Mucosa of rectum (tissue), 2 donors: ENCODE measurements around the gene AP2A2.

Source experiments
- H3K27ac ChIP-seq, 2 donors: one replicate each; pipeline ENCODE4 v1.7.0; 2013; ENCODE audit warnings: inconsistent platforms in 2 of 2, low read depth in 2 of 2, low read length in 2 of 2
- H3K27me3 ChIP-seq, 2 donors: one replicate each; pipeline ENCODE4 v1.7.0; 2013; ENCODE audit warnings: low read length in 2 of 2; ENCODE audit not compliant: control insufficient read depth in 2 of 2, insufficient read depth in 2 of 2
- H3K36me3 ChIP-seq, 2 donors: one replicate each; pipeline ENCODE4 v1.7.0; 2013; ENCODE audit warnings: low read length in 2 of 2; ENCODE audit not compliant: control insufficient read depth in 2 of 2, insufficient read depth in 2 of 2
- H3K4me1 ChIP-seq, 2 donors: one replicate each; pipeline ENCODE4 v1.7.0; 2013; ENCODE audit warnings: low read length in 2 of 2, mild to moderate bottlenecking in 1 of 2; ENCODE audit not compliant: control insufficient read depth in 2 of 2, insufficient read depth in 2 of 2
- H3K4me3 ChIP-seq, 2 donors: one replicate each; pipeline ENCODE4 v1.7.0; 2013; ENCODE audit warnings: low read length in 2 of 2
- H3K9ac ChIP-seq, 2 donors: one replicate each; pipeline ENCODE4 v1.7.0; 2013; ENCODE audit warnings: low read length in 2 of 2, low read depth in 1 of 2, mild to moderate bottlenecking in 1 of 2
- H3K9me3 ChIP-seq, 2 donors: one replicate each; pipeline ENCODE4 v1.7.0; 2013; ENCODE audit warnings: low read length in 2 of 2; ENCODE audit not compliant: control insufficient read depth in 2 of 2
- donor health status: healthy.
- donor health status: Normal muscosa, but diverticular disease.

The AP2A2 gene

GRCh38 chr11:889257-889656 is 36.4 kb upstream of the AP2A2 start:
- no peak overlapping the region for H3K9ac ChIP-seq
- no peaks in the 10 kb centered on the region for H3K27me3 ChIP-seq
- H3K27ac ChIP-seq = no peak overlapping the region
- H3K4me3 ChIP-seq = no peak overlapping the region
- H3K4me1 ChIP-seq = no peaks in the 10 kb centered on the region
- H3K36me3 ChIP-seq = peaks cover 12 to 15% of the 10 kb centered on the region in 2 donors
- no peaks in the 10 kb centered on the region for H3K9me3 ChIP-seq

- H3K4me3 ChIP-seq = no peak overlapping the region
- no peaks in the 10 kb centered on the region for H3K9me3 ChIP-seq
- no peaks in the 10 kb centered on the region for H3K4me1 ChIP-seq
- H3K9ac ChIP-seq = no peak overlapping the region
- no peaks in the 10 kb centered on the region for H3K27me3 ChIP-seq
- H3K36me3 ChIP-seq = peaks cover 12 to 15% of the 10 kb centered on the region in 2 donors
- H3K27ac ChIP-seq = no peak overlapping the region
These were observed 35.8 kb upstream of the AP2A2 start for GRCh38 chr11:889687-890475.

GRCh38 chr11:890794-891540 is 34.7 kb upstream of the AP2A2 start:
- H3K36me3 ChIP-seq = peaks cover 12 to 15% of the 10 kb centered on the region in 2 donors
- H3K27ac ChIP-seq = no peak overlapping the region

GRCh38 chr11:893008-893654 is 32.5 kb upstream of the AP2A2 start:
- Histone ChIP-seq H3K36me3 (peaks cover 0 to 3% of the 10 kb centered on the region in 2 donors), H3K9ac (no peak overlapping the region), H3K27ac (no peak overlapping the region), H3K27me3 (no peaks in the 10 kb centered on the region), H3K4me1 (peaks cover 0 to 2% of the 10 kb centered on the region in 2 donors), H3K4me3 (no peak overlapping the region), H3K9me3 (no peaks in the 10 kb centered on the region)

More at GRCh38 chr11:890794-891540, 34.7 kb upstream of the AP2A2 start:
- H3K4me3 ChIP-seq = no peak overlapping the region
- H3K9ac ChIP-seq = no peak overlapping the region
- no peaks in the 10 kb centered on the region for H3K27me3 ChIP-seq
- H3K4me1 ChIP-seq = no peaks in the 10 kb centered on the region
- H3K9me3 ChIP-seq = no peaks in the 10 kb centered on the region

- Histone ChIP-seq H3K27ac (no peak overlapping the region), H3K27me3 (no peaks in the 10 kb centered on the region), H3K4me1 (peaks cover 0 to 2% of the 10 kb centered on the region in 2 donors), H3K9ac (no peak overlapping the region), H3K36me3 (peaks cover 6 to 13% of the 10 kb centered on the region in 2 donors), H3K9me3 (no peaks in the 10 kb centered on the region), H3K4me3 (no peak overlapping the region)
These were observed 31.0 kb upstream of the AP2A2 start for GRCh38 chr11:894575-895201.

- Histone ChIP-seq H3K27me3 (no peaks in the 10 kb centered on the region), H3K27ac (no peak overlapping the region), H3K36me3 (peaks cover 8 to 21% of the 10 kb centered on the region in 2 donors), H3K4me1 (peaks cover 0 to 2% of the 10 kb centered on the region in 2 donors), H3K4me3 (no peak overlapping the region), H3K9ac (no peak overlapping the region), H3K9me3 (no peaks in the 10 kb centered on the region)
These were observed 30.1 kb upstream of the AP2A2 start for GRCh38 chr11:895331-896110.

GRCh38 chr11:897253-898142 is 28.2 kb upstream of the AP2A2 start:
- Histone ChIP-seq H3K9ac (no peak overlapping the region), H3K36me3 (peaks cover 20 to 39% of the 10 kb centered on the region in 2 donors), H3K27ac (no peak overlapping the region)

GRCh38 chr11:898143-898511 is 27.5 kb upstream of the AP2A2 start:
- no peak overlapping the region for H3K4me3 ChIP-seq
- H3K9ac ChIP-seq = no peak overlapping the region
- H3K27me3 ChIP-seq = no peaks in the 10 kb centered on the region
- H3K4me1 ChIP-seq = peaks cover 0 to 2% of the 10 kb centered on the region in 2 donors
- no peak overlapping the region for H3K27ac ChIP-seq
- peaks cover 26 to 46% of the 10 kb centered on the region in 2 donors for H3K36me3 ChIP-seq
- H3K9me3 ChIP-seq = no peaks in the 10 kb centered on the region

More at GRCh38 chr11:897253-898142, 28.2 kb upstream of the AP2A2 start:
- Histone ChIP-seq H3K4me1 (peaks cover 0 to 2% of the 10 kb centered on the region in 2 donors), H3K27me3 (no peaks in the 10 kb centered on the region), H3K9me3 (no peaks in the 10 kb centered on the region), H3K4me3 (no peak overlapping the region)
